ENCODE results near the gene ZNF277.
"Not testable (repeated sequence)": the region's sequence is repeated elsewhere in the genome, so short reads cannot be mapped to it uniquely, and the experiment has no call there.

The ZNF277 gene

GRCh38 chr7:112212571-112212970 lies 6.1 kb downstream of the ZNF277 start:
- DNase-seq: no peak

GRCh38 chr7:112213735-112214134 lies 7.2 kb downstream of the ZNF277 start:
- no peak for DNase-seq

DNA sequence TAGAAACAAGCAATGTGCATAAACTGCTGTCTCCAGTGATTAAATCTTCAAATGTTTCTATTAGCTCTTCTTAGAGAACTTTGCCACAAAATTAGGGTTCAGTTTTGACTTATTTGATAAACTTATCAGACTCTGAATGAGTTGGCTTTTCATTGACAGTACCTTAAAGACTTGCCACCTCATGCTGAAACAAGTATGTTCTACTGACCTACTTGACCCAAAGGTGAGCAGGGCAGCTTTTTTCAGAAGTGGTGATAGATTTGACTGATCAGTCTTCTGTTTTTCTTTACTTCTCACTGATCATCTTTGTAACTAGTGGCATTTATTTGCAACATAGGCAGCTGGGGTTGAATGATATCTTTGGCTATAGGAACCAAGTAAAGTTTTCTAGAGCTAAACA lies 7.8 kb downstream of the ZNF277 start:
- no peak for DNase-seq

DNA sequence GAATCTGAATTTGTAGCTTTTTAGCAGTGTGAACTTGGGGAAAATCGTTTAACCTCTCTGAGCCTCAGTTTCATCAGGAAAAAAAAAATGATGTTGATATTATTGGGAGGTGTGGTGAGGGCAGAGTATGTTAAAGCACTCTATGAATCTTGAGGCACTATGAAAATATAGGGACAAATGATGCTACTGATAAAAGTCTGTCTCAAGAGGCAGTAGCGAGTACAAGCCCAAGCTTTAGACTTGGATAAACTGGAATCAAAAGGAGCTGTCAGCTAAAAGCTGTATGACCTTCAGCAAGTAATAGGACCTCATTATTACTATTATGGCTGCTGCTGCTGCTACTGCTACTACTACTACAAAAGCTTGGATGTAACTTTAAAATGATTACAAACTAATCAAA lies 8.4 kb downstream of the ZNF277 start:
- DNase-seq: no peak

DNA sequence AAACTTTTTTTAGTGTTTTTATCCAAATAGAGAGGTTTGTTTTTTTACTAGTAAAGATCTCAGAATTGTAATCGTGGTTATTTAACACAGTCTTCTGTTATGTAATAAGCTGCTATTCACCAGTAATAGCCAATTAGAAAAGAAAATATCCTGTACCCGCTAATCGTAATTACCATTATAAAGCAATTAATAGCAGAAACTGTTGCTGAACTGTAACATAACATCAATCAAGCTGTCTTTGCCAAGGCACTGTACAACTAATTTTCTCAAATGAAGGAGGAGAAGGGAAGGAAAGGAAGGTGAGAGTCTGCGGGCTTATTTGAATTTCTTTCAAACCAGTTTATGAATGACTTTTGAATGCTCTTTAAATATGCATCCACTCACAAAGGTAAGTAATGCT lies 9.3 kb downstream of the ZNF277 start:
- no peak for DNase-seq

- DNase-seq: no peak
Measured at GRCh38 chr7:112220877-112221434, 14.5 kb downstream of the ZNF277 start.

DNA sequence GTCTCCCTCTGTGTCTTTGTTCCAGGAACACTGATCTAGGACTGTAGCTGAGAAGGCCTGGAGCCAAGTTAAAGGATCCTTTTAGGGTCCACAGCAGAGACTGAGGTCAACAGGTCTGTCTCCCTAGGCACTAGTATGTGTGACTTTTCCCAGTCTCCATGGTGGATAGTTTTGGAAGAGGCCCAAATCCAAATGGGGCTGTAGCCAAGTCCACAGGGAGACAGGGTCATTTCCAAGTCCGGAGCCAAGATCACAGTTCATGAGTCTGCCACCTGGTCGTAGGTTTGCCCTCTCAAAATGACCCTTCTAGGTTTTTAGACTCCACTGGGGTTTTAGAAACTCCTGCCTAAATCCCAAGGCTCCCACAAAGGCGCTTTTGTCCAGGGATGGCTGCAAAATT lies 16.8 kb downstream of the ZNF277 start:
- no peak for DNase-seq

DNA sequence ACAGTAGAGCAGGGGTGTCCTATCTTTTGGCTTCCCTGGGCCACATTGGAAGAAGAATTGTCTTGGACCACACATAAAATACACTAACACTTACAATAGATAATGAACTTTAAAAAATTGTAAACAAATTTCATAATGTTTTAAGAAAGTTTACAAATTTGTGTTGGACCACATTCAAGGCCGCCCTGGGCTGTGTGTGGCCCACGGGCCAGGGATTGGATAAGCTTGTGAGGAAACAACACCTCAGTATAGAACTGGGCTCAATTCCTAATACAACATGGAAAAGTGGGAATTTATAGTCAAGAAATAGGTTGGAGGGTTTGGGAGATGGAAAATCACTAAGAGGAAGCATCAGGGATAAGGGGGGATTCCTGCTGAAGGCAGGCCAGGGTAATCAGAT lies 17.7 kb downstream of the ZNF277 start:
- DNase-seq: no peak

GRCh38 chr7:112225006-112225405 lies 18.5 kb downstream of the ZNF277 start:
- DNase-seq: no peak

DNA sequence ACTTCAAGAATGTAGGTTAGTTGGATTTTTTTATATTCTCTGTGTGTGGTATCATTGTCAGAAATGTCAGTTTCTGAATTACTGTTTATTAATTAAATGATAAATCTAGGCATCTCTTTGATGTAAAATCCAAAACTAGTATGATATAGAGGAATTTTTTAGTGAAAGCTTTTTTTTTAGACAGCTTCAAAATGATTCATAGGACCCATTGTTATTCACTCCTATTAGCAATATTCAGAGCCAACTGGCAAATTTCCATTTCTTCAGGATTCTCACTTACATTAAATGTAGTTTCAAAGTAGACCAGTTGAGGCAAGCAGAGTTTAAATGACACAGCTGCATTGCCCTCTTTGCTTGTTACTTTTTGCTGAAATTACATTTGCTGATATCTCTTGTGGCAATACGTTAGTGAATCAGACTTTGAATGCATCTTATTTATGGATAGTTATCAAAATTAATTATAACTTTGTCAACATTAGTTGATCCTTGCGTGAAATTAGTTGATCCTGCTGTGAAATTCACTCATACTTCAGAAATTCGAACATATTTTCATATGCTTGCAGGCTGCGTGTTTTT lies 20.3 kb downstream of the ZNF277 start:
- DNase-seq: no peak

GRCh38 chr7:112228632-112229031 lies 22.1 kb downstream of the ZNF277 start:
- DNase-seq: no peak

DNA sequence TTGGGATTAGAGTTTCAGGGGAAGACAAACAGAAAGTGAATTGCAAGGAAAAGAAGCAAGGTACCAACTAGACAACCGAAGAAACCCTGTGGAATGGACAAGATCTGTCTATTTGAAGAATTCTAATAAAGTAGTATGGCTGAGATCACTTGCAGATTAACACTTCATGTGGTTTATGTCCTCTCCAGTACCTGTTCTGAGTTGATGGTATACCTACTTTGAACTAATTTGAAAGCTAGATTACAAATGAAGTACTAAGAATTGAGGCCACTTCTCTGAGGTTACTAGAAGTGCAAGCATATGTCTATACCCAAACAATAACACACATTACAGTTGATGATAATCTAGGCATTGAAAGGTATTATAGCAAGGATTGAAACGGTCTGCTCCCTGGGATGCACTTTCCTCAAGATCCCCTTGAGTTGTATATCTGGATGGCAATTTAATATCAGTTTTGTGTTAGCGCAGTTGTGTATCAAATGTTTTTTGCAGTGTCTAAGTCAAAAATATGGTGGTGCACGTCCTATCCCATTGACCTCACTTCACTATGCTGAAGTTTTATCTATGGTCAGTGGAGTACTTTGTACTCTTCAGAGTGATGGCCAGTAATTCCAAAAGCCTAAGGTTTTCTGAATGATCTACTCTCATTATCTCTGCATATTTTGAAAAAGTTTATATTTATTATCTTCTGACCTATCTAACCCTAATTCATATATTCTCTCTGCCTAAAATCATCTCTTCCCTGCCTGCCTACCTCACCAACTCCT lies 25.9 kb downstream of the ZNF277 start:
- DNase-seq: no peak

DNA sequence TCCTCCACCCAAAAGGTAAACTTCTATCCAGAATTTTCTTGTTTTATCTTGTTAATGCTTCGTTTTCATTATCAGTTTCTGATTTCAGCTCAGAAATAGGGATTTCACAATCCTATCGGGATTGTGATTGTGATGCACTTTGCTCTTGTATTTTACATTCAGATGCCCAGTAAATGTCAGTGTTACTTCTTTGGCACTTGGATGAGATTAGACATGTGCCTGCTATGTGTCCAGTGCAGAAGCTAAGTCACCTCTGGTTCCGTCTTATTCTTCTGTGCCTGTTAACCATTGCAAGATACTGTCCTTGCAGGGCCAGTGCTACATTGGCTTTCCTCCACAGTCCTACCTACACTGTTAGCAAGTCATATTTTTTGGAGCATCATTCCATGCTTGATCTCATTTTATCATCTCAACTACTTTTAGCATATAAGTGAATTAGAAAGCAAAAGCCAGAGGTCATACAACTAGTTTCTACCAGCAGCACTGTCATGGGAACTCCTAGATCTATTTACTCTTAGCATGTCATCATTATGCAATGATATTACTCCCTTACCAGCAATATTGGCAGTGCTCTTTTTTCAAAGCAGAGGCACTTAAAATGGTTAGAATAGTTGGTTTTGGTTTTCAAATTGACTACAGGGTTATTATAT lies 26.7 kb downstream of the ZNF277 start:
- DNase-seq: no peak

DNA sequence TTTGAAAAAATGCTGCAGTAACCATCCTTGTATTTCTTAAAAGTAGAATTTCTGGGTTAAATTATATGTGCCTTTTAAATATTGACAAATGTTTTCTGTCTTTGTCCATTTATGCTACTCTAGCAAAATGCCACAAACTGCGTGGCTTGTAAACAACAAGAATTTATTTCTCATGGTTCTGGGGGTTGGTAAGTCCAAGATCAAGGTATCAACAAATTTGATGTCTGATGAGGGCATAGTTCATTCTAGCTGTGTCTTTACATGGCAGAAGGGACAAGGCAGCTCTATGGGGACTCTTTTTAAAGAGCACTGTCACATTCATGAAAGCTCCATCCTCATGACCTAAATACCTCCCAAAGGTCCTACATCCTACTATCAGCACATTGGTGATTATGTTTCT lies 27.7 kb downstream of the ZNF277 start:
- DNase-seq: no peak

DNA sequence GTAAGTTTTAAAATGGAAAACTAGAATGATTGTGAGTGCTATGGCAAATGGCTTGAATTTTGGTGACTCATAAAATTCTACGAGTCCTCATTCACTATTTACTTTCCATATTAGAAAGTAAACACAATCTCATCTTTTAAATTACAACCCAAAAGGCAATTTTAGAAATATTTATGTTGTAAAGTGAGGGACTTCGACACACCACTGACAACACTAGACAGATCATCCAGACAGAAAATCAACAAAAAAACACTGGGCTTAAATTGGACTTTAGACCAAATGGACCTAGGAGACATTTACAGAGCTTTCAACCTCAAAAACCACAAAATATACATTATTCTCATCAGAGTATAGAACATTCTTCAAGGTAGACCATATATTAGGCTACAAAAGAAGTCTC lies 30.1 kb downstream of the ZNF277 start:
- DNase-seq: no peak

DNA sequence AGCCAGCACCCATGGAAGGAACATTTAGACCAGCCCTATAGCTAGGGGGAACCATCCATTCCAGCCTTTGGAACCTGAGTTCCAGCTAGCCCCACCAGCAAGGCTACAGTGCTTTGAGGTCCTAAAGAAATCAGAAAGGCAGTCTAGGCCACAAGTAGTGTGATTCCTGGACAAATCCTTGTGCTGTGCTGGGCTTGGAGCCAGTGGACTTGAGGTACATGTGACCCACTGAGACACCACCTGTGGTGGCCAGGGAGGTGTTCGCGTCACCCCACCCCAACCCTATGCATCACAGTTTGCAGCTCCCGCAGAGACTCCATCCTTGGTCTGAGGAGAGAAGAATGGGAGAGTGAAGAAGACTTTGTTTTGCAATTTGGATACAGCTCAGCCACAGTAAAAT lies 31.8 kb downstream of the ZNF277 start:
- DNase-seq: no peak

- DNase-seq: no peak
Measured at GRCh38 chr7:112238852-112239610, 32.5 kb downstream of the ZNF277 start.

DNA sequence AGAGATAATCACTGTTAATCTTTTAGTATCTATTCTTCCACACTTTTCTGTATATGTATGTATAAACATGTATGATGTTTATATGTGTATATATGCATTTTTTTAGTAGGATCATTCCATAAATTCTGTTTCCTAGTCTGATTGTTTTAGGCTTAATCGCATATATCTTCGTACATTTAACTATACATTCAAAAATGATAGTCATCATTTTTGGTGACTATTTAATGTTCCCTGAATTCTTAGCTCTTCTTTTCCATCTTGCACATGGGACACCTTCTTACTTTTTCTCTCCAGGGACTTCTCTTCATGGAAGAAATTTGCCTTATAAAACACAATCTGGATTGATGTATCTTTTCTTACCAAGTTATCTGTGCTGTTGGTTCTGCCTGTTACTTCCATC lies 42.1 kb downstream of the ZNF277 start:
- DNase-seq: no peak

GRCh38 chr7:112249967-112250366 lies 43.5 kb downstream of the ZNF277 start:
- not testable (repeated sequence) for DNase-seq

DNA sequence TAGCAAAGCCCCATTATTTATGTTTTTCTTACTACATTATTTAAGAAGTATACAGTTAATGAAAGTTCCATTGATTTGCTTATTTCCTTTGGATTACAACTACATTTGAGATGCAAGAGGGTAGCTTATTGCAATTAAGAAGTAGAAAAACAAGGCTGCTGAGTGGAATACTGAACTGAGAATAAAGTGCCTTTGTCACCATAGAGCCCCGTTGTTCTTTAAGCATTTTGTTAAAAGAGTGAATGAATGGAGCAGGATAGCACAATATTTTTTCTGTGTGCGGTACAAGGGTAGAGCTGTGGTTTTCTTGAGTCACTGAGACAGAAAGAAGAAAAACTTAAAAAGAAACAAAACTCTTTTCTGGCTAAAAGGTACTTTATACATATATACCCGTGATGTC lies 45.6 kb downstream of the ZNF277 start:
- DNase-seq: no peak

DNA sequence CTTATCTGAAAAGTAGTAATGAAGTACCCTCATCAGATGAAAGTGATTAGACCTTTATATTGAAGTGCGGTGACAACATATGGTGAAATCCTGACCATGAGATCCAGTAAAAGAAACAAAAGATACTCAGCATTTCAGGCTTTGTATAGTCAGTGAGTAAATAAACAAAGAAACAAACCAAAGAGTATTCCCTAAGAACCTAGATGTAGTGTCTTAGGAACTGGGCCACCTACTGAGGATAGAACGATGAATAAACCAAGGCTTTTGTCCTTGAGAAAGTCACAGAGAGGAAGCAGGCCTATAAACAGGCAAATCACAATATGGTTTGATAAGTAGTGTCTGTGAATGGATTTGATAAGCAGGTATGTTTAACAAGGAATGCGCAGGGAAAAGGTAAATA lies 46.2 kb downstream of the ZNF277 start:
- no peak for DNase-seq

- DNase-seq: no peak
Measured at GRCh38 chr7:112254156-112254555, 47.7 kb downstream of the ZNF277 start.

DNA sequence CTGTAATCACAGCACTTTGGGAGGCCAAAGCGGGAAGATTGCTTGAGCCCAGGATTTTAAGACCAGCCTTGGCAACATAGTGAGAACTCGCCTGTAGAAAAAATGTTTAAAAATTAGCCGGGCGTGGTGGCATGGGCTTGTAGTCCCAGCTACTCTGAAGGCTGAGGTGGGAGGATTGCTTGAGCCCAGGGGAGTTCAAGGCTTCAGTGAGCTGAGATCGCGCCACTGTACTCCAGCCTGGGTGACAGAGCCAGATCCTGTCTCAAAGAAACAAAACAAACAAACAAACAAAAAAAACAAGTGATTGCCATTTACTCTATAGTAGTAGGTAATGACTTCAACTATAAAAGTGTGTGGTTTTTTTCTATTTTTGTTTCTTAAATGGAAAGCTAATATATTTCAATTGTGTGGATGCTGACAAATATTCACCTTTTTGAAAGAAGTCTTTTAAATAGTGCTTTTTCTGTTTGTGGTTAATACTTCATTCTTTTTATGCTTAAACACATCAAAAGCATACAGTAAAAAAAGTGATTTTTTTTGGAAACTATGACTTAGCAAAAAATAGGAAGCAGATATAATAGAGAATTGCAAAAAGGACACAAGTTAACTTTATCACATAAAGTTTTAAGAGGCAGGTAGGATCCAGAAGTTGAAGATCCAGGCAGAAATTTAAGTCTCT lies 48.4 kb downstream of the ZNF277 start:
- DNase-seq: no peak
